ENCODE measurements around the gene IPP.

- TF ChIP-seq CTCF (IDR thresholded peaks at IDR 0.05), result no peak
- no peak for TF ChIP-seq POLR2A (IDR thresholded peaks at IDR 0.05)
- TF ChIP-seq POLR2AphosphoS5 (IDR thresholded peaks at IDR 0.05), result no peak
These were observed 15.7 kb upstream of the IPP start for GRCh38 chr1:45765999-45766792.

Data from suprapubic skin (tissue), 4 donors.